Esophagus muscularis mucosa (tissue), 4 donors: ENCODE data around the gene NPAS1. TPM values are rescaled to one million over a fixed set of nuclear protein-coding genes. Genes with fewer than 3 reads are reported as not detected.

ENCODE experiments used
- DNase-seq: peaks from one replicate; pipeline ENCODE4 v3.0.0-alpha.2; 2017; ENCODE audit errors: extremely low spot score
- H3K27ac ChIP-seq, 4 donors: fragments of 200-600 bp; sonication (generic); replicated peaks in 1 of 4; 1 replicate in 3 of 4; 2 replicates in 1 of 4; pipeline ENCODE4 v1.5.1; 2016 to 2019; ENCODE audit warnings: mild to moderate bottlenecking in 1 of 4
- H3K27me3 ChIP-seq, 4 donors: fragments of 200-600 bp; sonication (generic); one replicate each; pipeline versions ENCODE4 v1.5.1 to v1.6.0; 2016 to 2019
- H3K36me3 ChIP-seq, 4 donors: fragments of 200-600 bp; sonication (generic); one replicate each; pipeline ENCODE4 v1.5.1; 2016 to 2019
- H3K4me1 ChIP-seq, 4 donors: fragments of 200-600 bp; sonication (generic); one replicate each; pipeline ENCODE4 v1.5.1; 2016 to 2019
- H3K4me3 ChIP-seq, 4 donors: fragments of 200-600 bp; sonication (generic); 1 replicate in 2 of 4; 2 replicates in 2 of 4; pipeline ENCODE4 v1.5.1; 2016 to 2019; ENCODE audit warnings: mild to moderate bottlenecking in 4 of 4, moderate library complexity in 1 of 4
- H3K9me3 ChIP-seq, 4 donors: fragments of 200-600 bp; sonication (generic); 1 replicate in 3 of 4; 2 replicates in 1 of 4; pipeline ENCODE4 v1.5.1; 2016 to 2019
- CTCF ChIP-seq, 3 experiments: fragments of 200-600 bp in 2 of 3; fragments of 450-650 bp in 1 of 3; sonication (generic) in 2 of 3; IDR thresholded peaks; one replicate each; pipeline ENCODE4 v1.5.1; 2017 to 2019; ENCODE audit warnings: antibody characterized with exemption in 3 of 3, mild to moderate bottlenecking in 2 of 3, moderate library complexity in 1 of 3
- EP300 ChIP-seq: sonication (generic); formaldehyde crosslinking; IDR thresholded peaks from one replicate; pipeline ENCODE4 v1.6.1; 2017; ENCODE audit warnings: antibody characterized with exemption
- POLR2A ChIP-seq: fragments of 450-650 bp; IDR thresholded peaks from one replicate; pipeline ENCODE4 v1.6.1; 2017; ENCODE audit warnings: antibody characterized with exemption, moderate library complexity, mild to moderate bottlenecking, low read depth
- POLR2AphosphoS5 ChIP-seq, 2 donors: sonication (generic); formaldehyde crosslinking; IDR thresholded peaks; one replicate each; pipeline ENCODE4 v1.6.1; 2017; ENCODE audit warnings: antibody characterized with exemption in 2 of 2
- WGBS: methylation state at CpG from one replicate; pipeline ENCODE4 v1.1.5; 2018; 5-methylcytosine and 5-hydroxymethylcytosine counted together
- intact Hi-C: fragments of 100-400 bp; cut with DNase I; formaldehyde crosslinking; loops from one replicate; pipeline ENCODE4 v1.15.1; 2023
- total RNA-seq, 4 donors: library from RNA; depleted of rRNA; stranded (reverse); fragments of >200 nt; gene quantifications; one replicate each; pipeline versions ENCODE4 v1.1.0 to v1.2.1, GENCODE V29; 2016

NPAS1 gene
- total RNA-seq, 4 donors from 2014 or later, result 0.34 TPM; not detected in 3

- no peaks in the 10 kb centered on the region for H3K9me3 ChIP-seq
- no peaks in the 10 kb centered on the region for H3K27me3 ChIP-seq
- no peak overlapping the region for H3K4me3 ChIP-seq
- no peaks in the 10 kb centered on the region for H3K4me1 ChIP-seq
- WGBS, result 58% methylated on average over 2 of the region's 2 CpGs
- H3K27ac ChIP-seq, result no peak overlapping the region
- no peak for TF ChIP-seq CTCF (IDR thresholded peaks at IDR 0.05)
- no peak for TF ChIP-seq POLR2AphosphoS5 (IDR thresholded peaks at IDR 0.05)
- TF ChIP-seq POLR2A, result no peak
- no peak for TF ChIP-seq EP300
- DNase-seq, result no peak
- H3K36me3 ChIP-seq, result no peaks in the 10 kb centered on the region
- intact Hi-C loops, result no loop called here
Observed at GRCh38 chr19:47057328-47057727, 37.7 kb downstream of the NPAS1 start.

DNA sequence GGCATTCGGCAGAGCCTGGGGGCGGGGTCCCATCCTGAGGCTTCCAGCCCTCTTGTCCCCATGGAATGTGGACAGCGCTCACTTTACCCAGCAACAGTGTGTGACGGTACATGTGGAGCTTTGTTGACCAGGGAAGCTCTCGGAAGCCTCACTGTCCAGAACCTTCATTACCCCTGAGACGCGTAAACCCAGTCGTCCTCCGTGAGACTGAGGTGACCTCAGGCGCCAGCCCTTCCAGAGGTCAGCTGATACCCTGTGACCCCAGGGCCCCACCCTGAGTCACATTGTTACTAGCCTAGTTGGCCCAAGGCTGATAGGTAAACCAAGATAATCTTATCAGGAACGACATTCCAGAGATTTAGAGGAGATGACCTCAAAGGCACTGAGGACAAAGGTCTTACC, 39.0 kb downstream of the NPAS1 start:
- WGBS, result 78% methylated on average over 11 of the region's 11 CpGs
- no peak overlapping the region for H3K27ac ChIP-seq
- no peaks in the 10 kb centered on the region for H3K4me1 ChIP-seq
- intact Hi-C loops, result no loop called here
- no peaks in the 10 kb centered on the region for H3K9me3 ChIP-seq
- DNase-seq, result no peak
- no peaks in the 10 kb centered on the region for H3K27me3 ChIP-seq
- no peak overlapping the region for H3K4me3 ChIP-seq
- H3K36me3 ChIP-seq, result peaks cover 0 to 3% (median under 1%) of the 10 kb centered on the region in 4 donors
- no peak for TF ChIP-seq POLR2AphosphoS5 (IDR thresholded peaks at IDR 0.05)
- TF ChIP-seq CTCF (IDR thresholded peaks at IDR 0.05), result no peak
- TF ChIP-seq EP300, result no peak
- no peak for TF ChIP-seq POLR2A

GRCh38 chr19:47063874-47064273, 44.2 kb downstream of the NPAS1 start:
- H3K4me1 ChIP-seq, result no peaks in the 10 kb centered on the region
- 80% methylated on average over 6 of the region's 6 CpGs for WGBS
- intact Hi-C loops, result no loop called here
- TF ChIP-seq POLR2AphosphoS5 (IDR thresholded peaks at IDR 0.05) (no peak), CTCF (IDR thresholded peaks at IDR 0.05) (no peak), POLR2A (no peak), EP300 (no peak)
- no peaks in the 10 kb centered on the region for H3K9me3 ChIP-seq
- H3K4me3 ChIP-seq, result no peak overlapping the region
- H3K27ac ChIP-seq, result no peak overlapping the region
- peaks cover 29 to 49% (median 44%) of the 10 kb centered on the region in 4 donors for H3K36me3 ChIP-seq
- H3K27me3 ChIP-seq, result no peaks in the 10 kb centered on the region
- no peak for DNase-seq

DNA sequence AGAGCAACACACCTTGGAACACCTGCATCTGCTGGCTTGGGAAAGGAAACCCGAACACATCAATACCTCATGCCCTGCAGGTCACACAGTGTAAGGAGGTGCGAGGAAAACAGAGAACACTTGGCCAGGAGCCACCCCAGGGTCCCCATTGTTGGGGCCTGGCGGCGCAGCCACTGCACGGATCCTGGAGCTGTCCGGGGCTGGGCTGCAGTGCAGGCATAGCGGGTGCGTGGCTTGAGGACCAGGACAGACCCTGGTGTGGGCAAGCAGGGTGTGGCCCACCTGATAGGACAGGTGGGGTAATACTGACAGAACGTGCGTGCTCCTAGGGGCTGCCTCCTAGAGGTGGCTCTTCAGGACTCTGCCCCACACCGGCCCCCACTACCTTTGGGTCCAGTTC, 45.6 kb downstream of the NPAS1 start:
- 86% methylated on average over 10 of the region's 11 CpGs for WGBS
- TF ChIP-seq POLR2AphosphoS5 (IDR thresholded peaks at IDR 0.05), result no peak
- TF ChIP-seq EP300, result no peak
- no peak for TF ChIP-seq CTCF (IDR thresholded peaks at IDR 0.05)
- TF ChIP-seq POLR2A, result no peak
- Histone ChIP-seq H3K4me3 (no peak overlapping the region), H3K27me3 (no peaks in the 10 kb centered on the region), H3K36me3 (peaks cover 36 to 63% (median 58%) of the 10 kb centered on the region in 4 donors), H3K27ac (no peak overlapping the region), H3K4me1 (no peaks in the 10 kb centered on the region), H3K9me3 (no peaks in the 10 kb centered on the region)
- intact Hi-C loops, result no loop called here
- no peak for DNase-seq
